K562 (cell line): Measurements from ENCODE around the gene PDCD10. TPM values are rescaled to one million over a fixed set of nuclear protein-coding genes. Genes with fewer than 3 reads are reported as not detected.

ENCODE experiments used
- ATAC-seq: fragments of 200-7000 bp; cut with Tn5 transposase; 3 replicates; pipeline ENCODE4 v1.9.1; 2020; ENCODE audit warnings: moderate library complexity
- BruUV-seq: library from RNA; stranded (reverse); fragments of 400-500 nt; replicated peaks from 2 replicates; lab custom pipeline; 2021; lab: Mats Ljungman, UMichigan
- CTCF ChIA-PET: fragments of 300-600 bp; formaldehyde crosslinking; extraction: SDS; loops from one replicate; lab custom pipeline; 2021; ENCODE audit warnings: low intra/inter-chr PET ratio; lab: Yijun Ruan, JAX
- POLR2A ChIA-PET: fragments of 300-600, 350-650 bp; sonication (Branson Sonifier 250); formaldehyde crosslinking; extraction: SDS; loops from one replicate; lab custom pipeline; 2021; ENCODE audit warnings: antibody characterized with exemption, inconsistent platforms; lab: Yijun Ruan, JAX
- DNase-seq, 4 experiments: peaks; one replicate each; pipeline versions ENCODE4 v3.0.0 to v3.0.0-alpha.2; 2011 to 2018; ENCODE audit warnings: low spot score in 3 of 4, mixed read lengths in 3 of 4; ENCODE audit errors: extremely low read depth in 1 of 4
- FAIRE-seq: peaks from 2 replicates; lab custom pipeline; 2011; peaks lifted over from hg19 to GRCh38; lab: Jason Lieb, UNC
- H2AFZ ChIP-seq: 2 replicates; pipeline ENCODE4 v1.6.0; 2011; ENCODE audit warnings: low read depth, low read length, control low read depth, inconsistent platforms
- H3K27ac ChIP-seq: fragments of 200-600 bp; 3 replicates; pipeline ENCODE4 v1.8.0; 2011; ENCODE audit warnings: low read depth, mild to moderate bottlenecking, control low read depth, inconsistent platforms, low read length, moderate library complexity, mixed read lengths; ENCODE audit errors: extremely low read depth
- H3K27me3 ChIP-seq, 2 experiments: fragments of 300-600 bp in 1 of 2; 2 replicates in 1 of 2; 3 replicates in 1 of 2; pipeline versions ENCODE4 v1.6.0 to v1.8.0; 2011; ENCODE audit warnings: inconsistent platforms in 2 of 2, low read length in 2 of 2, mild to moderate bottlenecking in 1 of 2, mixed read lengths in 1 of 2, moderate library complexity in 1 of 2; ENCODE audit not compliant: control insufficient read depth in 2 of 2, insufficient read depth in 2 of 2
- H3K36me3 ChIP-seq: fragments of 300-600 bp; 3 replicates; pipeline ENCODE4 v1.8.0; 2011; ENCODE audit warnings: mild to moderate bottlenecking, low read length, inconsistent platforms; ENCODE audit not compliant: control insufficient read depth, insufficient read depth
- H3K4me1 ChIP-seq, 2 experiments: fragments of 200-600 bp in 1 of 2; replicated peaks in 1 of 2; 2 replicates in 1 of 2; 3 replicates in 1 of 2; pipeline versions ENCODE4 v1.5.1 to v1.8.0; 2011; ENCODE audit warnings: inconsistent platforms in 2 of 2, low read length in 2 of 2, mild to moderate bottlenecking in 1 of 2, mixed read lengths in 1 of 2, moderate library complexity in 1 of 2; ENCODE audit not compliant: control insufficient read depth in 2 of 2, insufficient read depth in 2 of 2
- H3K4me2 ChIP-seq: 2 replicates; pipeline ENCODE4 v1.6.1; 2011; ENCODE audit warnings: low read length, control low read depth, inconsistent platforms, mixed read lengths; ENCODE audit not compliant: insufficient read depth
- H3K4me3 ChIP-seq: fragments of 200-600 bp; sonication (generic), shearing (Covaris generic); 2 replicates; pipeline ENCODE4 v1.5.1; 2016; ENCODE audit warnings: control low read depth, inconsistent platforms
- H3K79me2 ChIP-seq: fragments of 200-600 bp; 3 replicates; pipeline ENCODE4 v1.8.0; 2011; ENCODE audit warnings: low read length, inconsistent platforms; ENCODE audit not compliant: control insufficient read depth, insufficient read depth
- H3K9ac ChIP-seq, 2 experiments: 2 replicates each; pipeline versions ENCODE4 v1.6.0 to v1.6.1; 2011; ENCODE audit warnings: low read depth in 2 of 2, low read length in 2 of 2, control low read depth in 1 of 2, inconsistent platforms in 1 of 2, mild to moderate bottlenecking in 1 of 2, mixed read lengths in 1 of 2; ENCODE audit not compliant: insufficient read depth in 1 of 2
- H3K9me1 ChIP-seq: one replicate; pipeline ENCODE4 v1.6.0; 2011; ENCODE audit warnings: inconsistent platforms, mild to moderate bottlenecking, low read length, moderate library complexity; ENCODE audit not compliant: control insufficient read depth, insufficient read depth
- H3K9me3 ChIP-seq: replicated peaks from 2 replicates; pipeline ENCODE4 v1.5.1; 2011; ENCODE audit warnings: low read depth, low read length, inconsistent platforms; ENCODE audit not compliant: control insufficient read depth, insufficient read depth
- H4K20me1 ChIP-seq: replicated peaks from 2 replicates; pipeline ENCODE4 v1.6.1; 2011; ENCODE audit warnings: low read length, inconsistent platforms, mixed read lengths; ENCODE audit not compliant: control insufficient read depth, insufficient read depth
- CTCFL ChIP-seq: IDR thresholded peaks from 2 replicates; pipeline ENCODE4 v1.6.1; 2011; ENCODE audit warnings: borderline replicate concordance, low read depth, mild to moderate bottlenecking, moderate library complexity, low read length; ENCODE audit not compliant: insufficient read depth, poor library complexity, severe bottlenecking
- MED1 ChIP-seq: sonication (generic); formaldehyde crosslinking; IDR thresholded peaks from 2 replicates; pipeline ENCODE4 v1.8.1; 2023; ENCODE audit warnings: missing genetic modification reagents, borderline replicate concordance
- TEAD4 ChIP-seq, 2 experiments: sonication (generic) in 1 of 2; formaldehyde crosslinking in 1 of 2; IDR thresholded peaks; 2 replicates each; pipeline versions ENCODE4 v1.6.1 to v1.8.0; 2012 to 2022; ENCODE audit warnings: borderline replicate concordance in 1 of 2, inconsistent platforms in 1 of 2, low read length in 1 of 2, mild to moderate bottlenecking in 1 of 2, missing genetic modification reagents in 1 of 2
- ZNF586 ChIP-seq: fragments of 450-650 bp; formaldehyde crosslinking; conservative IDR thresholded peaks from 2 replicates; pipeline ENCODE4 v1.4.0; 2020; ENCODE audit warnings: mild to moderate bottlenecking, moderate library complexity
- ZNF592 ChIP-seq: fragments of 450-650 bp; IDR thresholded peaks from 2 replicates; pipeline ENCODE4 v1.6.1; 2017; ENCODE audit warnings: antibody characterized with exemption, mild to moderate bottlenecking
- WGBS: fragments of 100-300 bp; shearing (Covaris generic); methylation state at CpG from one replicate; pipeline ENCODE4 v1.1.6; 2016; ENCODE audit warnings: low coverage, mixed read lengths; ENCODE audit not compliant: insufficient coverage; ENCODE audit errors: missing lambda C conversion rate; 5-methylcytosine and 5-hydroxymethylcytosine counted together
- in situ Hi-C: fragments of 300-500 bp; cut with MboI; formaldehyde crosslinking; loops from 4 replicates; pipeline ENCODE4 v1.15.0; 2018; ENCODE audit warnings: inconsistent platforms, mixed read lengths
- intact Hi-C: fragments of 100-400 bp; cut with micrococcal nuclease; formaldehyde crosslinking; loops from 2 replicates; pipeline ENCODE4 v1.14.2; 2022
- polyA plus RNA-seq, 8 experiments: library from polyadenylated mRNA; depleted of rRNA in 4 of 8; stranded (reverse) in 5 of 8; unstranded in 3 of 8; fragments of >200 nt; fragmentation: Nextera tagmentation in 2 of 8; fragmentation: Illumina TruSeq in 1 of 8; extraction: Ambion mirVana in 2 of 8; extraction: Trizol in 1 of 8; gene quantifications; 2 replicates each; pipeline versions ENCODE4 v1.2.1 to v1.2.3, GENCODE V29; 2011 to 2014; ENCODE audit warnings: inconsistent platforms in 1 of 8, missing spikeins in 1 of 8
- total RNA-seq, 7 experiments: library from RNA; depleted of rRNA in 6 of 7; stranded (reverse); fragments of >200 nt in 6 of 7; fragmentation: Illumina TruSeq in 2 of 7; extraction: Trizol in 2 of 7; gene quantifications; 2 replicates each; pipeline versions ENCODE4 v1.2.1 to v1.2.3, GENCODE V29; 2011 to 2021; ENCODE audit warnings: low replicate concordance in 1 of 7

The PDCD10 gene
- total and polyA plus RNA-seq, 9 of the 15 experiments (the other 6 are each of a cell fraction or from before 2014, with no cell fraction given): 121 to 476 (median 232) TPM

GRCh38 chr3:167723025-167723512 lies 11.6 kb downstream of the PDCD10 start:
- FAIRE-seq (no peak), DNase-seq (peak in 1 of 4 experiments; percentile 32), ATAC-seq (peak; percentile 45)
- Histone ChIP-seq H3K4me3 (peak overlapping the region; percentile 20; the same call in 1 of the 2 replicates), H3K9me3 (no peaks in the 10 kb centered on the region), H3K4me1 (peaks cover 22 to 56% of the 10 kb centered on the region in 2 experiments), H2AFZ (no peak overlapping the region), H3K4me2 (peak overlapping the region; percentile 67), H3K9ac (peak overlapping the region; percentile 70 to 80; a peak in 3 of 4 replicates), H3K79me2 (peaks cover 100% of the 10 kb centered on the region), H3K27me3 (no peaks in the 10 kb centered on the region), H3K27ac (peak overlapping the region; percentile 72), H3K9me1 (no peaks in the 10 kb centered on the region), H3K36me3 (peaks cover 46% of the 10 kb centered on the region), H4K20me1 (0 out of 2 replicates have a peak, but pooled peaks cover 3% of the 10 kb centered on the region)
- POLR2A ChIA-PET: interaction anchor here (0.8 to 1.6 kb wide), 4 partner anchors 8 to 33 kb away, joined by 3 to 8 read pairs (median 4); no protein-coding TSS in a partner anchor
- WGBS: 7% methylated on average over 4 of the region's 4 CpGs
- no TSS peak for BruUV-seq
- in situ Hi-C loops (no loop called here), intact Hi-C loops (no loop called here)
- CTCF ChIA-PET: no interaction called here
- TF ChIP-seq ZNF592: peak; percentile 52; the same call in 1 of the 2 replicates
- TF ChIP-seq MED1 (CRISPR knock-in tag): no peak
- TF ChIP-seq TEAD4 (IDR thresholded peaks at IDR 0.05; ENCODE audit: low read length): 0 out of 2 replicates have a peak, but pooled peaks have one; percentile 11
- TF ChIP-seq TEAD4 (CRISPR knock-in tag; IDR thresholded peaks at IDR 0.05; ENCODE audit: borderline replicate concordance): no peak
- no peak for TF ChIP-seq CTCFL
- no peak for TF ChIP-seq ZNF586 (CRISPR knock-in tag)
